ENCODE data around the gene HMGXB4.
A peak's percentile ranks its signal among the peaks of the same experiment; 100 is the strongest.

- no peak for TF ChIP-seq POLR2A (IDR thresholded peaks at IDR 0.05)
- peak in 3 of 6 experiments; percentile 7 to 34 (median 24) for TF ChIP-seq CTCF (IDR thresholded peaks at IDR 0.05)
These were observed at the start of gene HMGXB4 for GRCh38 chr22:35257321-35258190.

All from Peyer's patch (tissue), 4 donors.